NCI-H69 (cell line): ENCODE measurements around the gene F2RL3.
"Not testable (repeated sequence)": the region's sequence is repeated elsewhere in the genome, so short reads cannot be mapped to it uniquely, and the experiment has no call there.

Source experiments
- DNase-seq: peaks from one replicate; lab custom pipeline; 2025; lab: John Stamatoyannopoulos, UW

F2RL3 gene

GRCh38 chr19:16922592-16922934 lies 33.8 kb downstream of the F2RL3 start:
- no peak for DNase-seq

- DNase-seq: no peak
These were observed 34.1 kb downstream of the F2RL3 start for GRCh38 chr19:16922949-16923348.

- no peak for DNase-seq
These were observed 39.1 kb downstream of the F2RL3 start for GRCh38 chr19:16927883-16928282.

- no peak for DNase-seq
These were observed 39.6 kb downstream of the F2RL3 start for GRCh38 chr19:16928351-16928750.

- no peak for DNase-seq
These were observed 40.1 kb downstream of the F2RL3 start for GRCh38 chr19:16928916-16929315.

GRCh38 chr19:16930753-16931152 lies 42.0 kb downstream of the F2RL3 start:
- DNase-seq: no peak

GRCh38 chr19:16931306-16931705 lies 42.5 kb downstream of the F2RL3 start:
- DNase-seq: no peak

GRCh38 chr19:16934489-16934888 lies 45.7 kb downstream of the F2RL3 start:
- no peak for DNase-seq

GRCh38 chr19:16936901-16937300 lies 48.1 kb downstream of the F2RL3 start:
- DNase-seq: no peak

- not testable (repeated sequence) for DNase-seq
These were observed 49.0 kb downstream of the F2RL3 start for GRCh38 chr19:16937796-16938195.

GRCh38 chr19:16938211-16938610 lies 49.4 kb downstream of the F2RL3 start:
- DNase-seq: no peak

- not testable (repeated sequence) for DNase-seq
These were observed 51.3 kb downstream of the F2RL3 start for GRCh38 chr19:16940063-16940462.

GRCh38 chr19:16940626-16941025 lies 51.8 kb downstream of the F2RL3 start:
- no peak for DNase-seq
